HG03571 (cell line): ENCODE measurements around the gene DNAJC11.

Experiments
- ATAC-seq: cut with Tn5 transposase; IDR thresholded peaks from one replicate; pipeline ENCODE4 v1.9.1; 2021; ENCODE audit not compliant: unreplicated experiment

Gene DNAJC11

DNA sequence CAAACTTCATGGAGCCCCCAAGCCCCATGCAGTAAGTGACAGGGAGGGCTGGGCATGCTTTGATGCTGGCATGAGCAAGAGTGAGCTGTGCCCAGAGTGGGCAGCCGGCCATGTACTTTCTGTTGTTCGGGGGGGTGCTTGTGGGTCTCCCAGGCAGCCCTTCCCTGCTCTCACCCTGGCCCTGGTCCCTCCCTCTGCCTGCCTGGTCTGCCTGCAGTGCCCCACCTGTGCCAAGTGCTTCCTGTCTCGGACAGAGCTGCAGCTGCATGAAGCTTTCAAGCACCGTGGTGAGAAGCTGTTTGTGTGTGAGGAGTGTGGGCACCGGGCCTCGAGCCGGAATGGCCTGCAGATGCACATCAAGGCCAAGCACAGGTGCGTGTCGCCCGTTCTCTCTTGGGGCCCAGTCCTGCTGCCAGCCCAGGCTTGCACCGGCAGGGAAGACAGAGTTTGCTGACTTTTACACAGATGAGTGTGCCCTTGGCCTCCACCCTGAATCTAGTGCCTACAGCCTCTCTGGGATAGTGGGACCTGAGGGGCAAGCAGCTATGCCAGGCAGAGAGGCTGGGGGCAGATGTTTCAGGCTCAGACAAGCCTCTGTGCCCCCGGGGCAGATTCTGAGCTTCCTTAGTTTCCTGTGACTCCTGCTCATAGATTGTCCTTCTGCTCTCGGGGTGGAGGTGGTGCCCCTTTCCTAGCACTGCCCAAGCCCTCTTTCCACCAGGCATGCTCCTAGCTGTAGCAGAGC, 114.2 kb downstream of the DNAJC11 start:
- ATAC-seq, result no peak

DNA sequence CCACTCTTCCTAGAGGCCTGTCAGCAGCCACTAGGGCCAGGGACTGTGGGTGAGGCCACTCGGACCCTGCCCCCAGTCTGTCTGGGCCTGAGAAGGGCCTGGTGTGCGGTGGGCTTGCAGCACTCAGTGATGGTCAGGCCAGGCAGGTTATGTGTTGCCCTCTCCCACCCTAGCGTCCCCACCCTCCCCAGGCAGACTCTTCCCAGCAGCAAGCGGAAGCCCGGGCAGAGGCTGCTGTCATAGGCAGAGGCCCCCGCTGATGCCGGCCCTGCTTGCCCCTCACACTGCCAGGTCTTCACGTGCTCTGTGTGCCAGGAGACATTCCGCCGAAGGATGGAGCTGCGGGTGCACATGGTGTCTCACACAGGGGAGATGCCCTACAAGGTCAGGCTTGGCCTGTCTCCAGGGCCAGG, 115.2 kb downstream of the DNAJC11 start:
- no peak for ATAC-seq

DNA sequence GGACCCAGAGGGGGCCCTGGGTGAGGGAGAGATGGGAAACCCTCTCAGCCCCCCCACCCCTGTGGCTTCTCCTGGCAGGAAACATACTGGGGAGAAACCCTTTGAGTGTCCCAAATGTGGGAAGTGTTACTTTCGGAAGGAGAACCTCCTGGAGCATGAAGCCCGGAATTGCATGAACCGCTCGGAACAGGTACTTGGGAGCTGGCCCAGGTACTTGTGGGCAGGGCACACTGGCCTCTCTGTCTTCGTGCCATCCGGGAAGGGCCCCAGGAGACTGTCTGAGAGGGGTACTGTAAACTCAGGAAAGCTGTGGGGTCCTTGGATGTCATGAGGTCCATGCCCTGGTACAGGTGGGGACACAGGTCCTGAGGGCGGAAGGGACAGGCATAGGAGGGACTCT, 115.8 kb downstream of the DNAJC11 start:
- no peak for ATAC-seq

DNA sequence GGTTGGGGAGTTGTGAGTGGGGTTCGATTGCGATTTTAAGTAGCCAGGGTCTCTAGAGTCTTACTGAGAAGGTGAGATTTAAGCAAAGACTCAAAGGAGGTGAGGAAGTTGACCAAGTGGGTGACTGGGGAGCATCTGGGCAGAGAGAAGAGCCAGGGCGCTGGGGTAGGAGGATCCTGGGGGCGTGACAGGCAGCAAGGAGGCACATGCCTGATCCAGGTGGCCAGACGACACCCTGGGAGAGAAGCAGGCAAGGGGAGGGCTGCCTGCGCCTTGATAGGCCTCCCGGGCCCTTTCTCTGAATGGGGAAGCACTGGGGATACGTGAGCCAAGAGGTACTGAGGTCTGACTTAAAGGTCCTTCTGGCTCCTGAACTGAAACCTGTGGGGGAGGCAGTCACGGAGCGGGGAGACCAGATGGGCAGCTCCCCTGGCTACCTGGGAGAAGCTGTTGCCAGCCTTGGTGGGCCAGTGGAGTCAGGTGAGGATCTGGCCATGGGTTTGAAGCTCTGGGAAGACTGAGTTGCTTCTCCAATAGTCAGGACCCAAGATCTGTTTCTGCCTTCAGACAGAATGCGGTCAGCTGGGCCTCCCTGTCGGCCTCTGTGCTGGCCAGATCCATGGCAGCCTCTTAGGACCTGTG, 116.4 kb downstream of the DNAJC11 start:
- no peak for ATAC-seq
